T-helper 1 cell treated with Interleukin-12 subunit alpha and Interleukin-12 subunit beta and Interleukin-4 antibody, amounts not matched to agents 30 μg/mL and 1 μg/mL, for 36 hours (primary cell): ENCODE data around the gene MAPK11.

Experiments
- H3K27ac Mint-ChIP-seq: one replicate; pipeline ENCODE4 v1.8.0; 2021; ENCODE audit warnings: mild to moderate bottlenecking, mixed read lengths
- H3K27me3 Mint-ChIP-seq: one replicate; pipeline ENCODE4 v1.8.0; 2021; ENCODE audit warnings: low read depth, mixed read lengths
- H3K36me3 Mint-ChIP-seq: one replicate; pipeline ENCODE4 v1.8.0; 2021; ENCODE audit warnings: low read depth, mixed read lengths
- H3K4me1 Mint-ChIP-seq: one replicate; pipeline ENCODE4 v1.8.0; 2021; ENCODE audit warnings: low read depth, mixed read lengths
- H3K4me3 Mint-ChIP-seq: one replicate; pipeline ENCODE4 v1.8.0; 2021; ENCODE audit warnings: mild to moderate bottlenecking, moderate library complexity, mixed read lengths
- H3K9me3 Mint-ChIP-seq: one replicate; pipeline ENCODE4 v1.8.0; 2021; ENCODE audit warnings: mixed read lengths

MAPK11 gene

DNA sequence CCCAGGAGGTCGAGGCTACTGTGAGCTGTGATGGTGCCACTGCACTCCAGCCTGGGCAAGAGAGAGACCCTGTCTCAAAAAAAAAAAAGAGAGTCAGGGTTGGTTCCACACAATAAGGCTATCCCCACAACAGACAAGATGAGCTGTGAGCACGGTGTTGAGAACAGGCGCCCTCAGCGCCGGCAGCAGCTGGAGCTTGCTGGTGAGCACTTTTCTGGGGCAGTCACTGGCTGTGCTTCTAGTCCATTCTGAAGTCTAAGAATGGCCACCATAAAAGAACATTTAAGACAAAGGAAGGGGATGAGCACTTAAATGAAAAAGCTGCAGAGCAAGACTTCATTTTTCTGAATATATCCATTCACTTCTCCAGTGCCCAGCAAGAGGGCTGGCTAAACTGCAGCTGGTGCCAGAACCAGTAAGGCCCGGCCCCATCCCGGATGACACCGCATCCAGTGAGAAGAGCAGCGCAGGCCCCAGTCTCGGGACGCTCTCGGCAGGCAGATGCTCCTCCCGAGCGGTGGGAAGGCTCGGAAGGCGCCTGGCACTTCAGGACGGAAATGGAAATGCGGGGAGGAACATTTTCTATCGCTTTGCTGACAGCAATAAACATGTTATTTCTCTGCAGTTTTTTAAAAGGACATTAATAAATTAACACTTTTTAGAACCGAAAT lies 37.6 kb downstream of the MAPK11 start:
- H3K4me3 Mint-ChIP-seq: no peak overlapping the region
- H3K4me1 Mint-ChIP-seq: peaks cover 9% of the 10 kb centered on the region
- H3K27me3 Mint-ChIP-seq: no peaks in the 10 kb centered on the region
- no peaks in the 10 kb centered on the region for H3K9me3 Mint-ChIP-seq
- H3K36me3 Mint-ChIP-seq: peaks cover 17% of the 10 kb centered on the region
- H3K27ac Mint-ChIP-seq: no peak overlapping the region

DNA sequence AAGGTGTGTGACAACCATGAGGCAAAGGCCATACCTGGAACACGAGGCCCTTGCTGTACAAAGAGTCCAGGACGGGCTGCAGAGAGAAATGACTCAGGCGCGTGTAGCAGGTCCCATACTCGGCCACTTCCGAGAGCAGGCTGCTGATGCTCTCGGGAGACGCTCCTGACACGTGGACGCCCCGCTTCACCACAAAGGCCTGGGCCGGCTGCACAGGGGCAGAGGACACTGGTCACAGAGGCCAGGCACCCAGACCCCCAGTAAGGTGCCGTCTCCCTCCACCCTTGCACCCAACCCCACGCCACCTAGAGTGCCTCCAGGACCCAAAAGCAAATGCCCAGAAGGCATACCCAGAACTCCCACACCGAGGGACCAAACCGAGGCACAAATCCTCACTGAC lies 40.8 kb downstream of the MAPK11 start:
- H3K4me1 Mint-ChIP-seq: peaks cover 5% of the 10 kb centered on the region
- no peaks in the 10 kb centered on the region for H3K27me3 Mint-ChIP-seq
- H3K27ac Mint-ChIP-seq: no peak overlapping the region
- no peaks in the 10 kb centered on the region for H3K9me3 Mint-ChIP-seq
- peaks cover 9% of the 10 kb centered on the region for H3K36me3 Mint-ChIP-seq
- no peak overlapping the region for H3K4me3 Mint-ChIP-seq

DNA sequence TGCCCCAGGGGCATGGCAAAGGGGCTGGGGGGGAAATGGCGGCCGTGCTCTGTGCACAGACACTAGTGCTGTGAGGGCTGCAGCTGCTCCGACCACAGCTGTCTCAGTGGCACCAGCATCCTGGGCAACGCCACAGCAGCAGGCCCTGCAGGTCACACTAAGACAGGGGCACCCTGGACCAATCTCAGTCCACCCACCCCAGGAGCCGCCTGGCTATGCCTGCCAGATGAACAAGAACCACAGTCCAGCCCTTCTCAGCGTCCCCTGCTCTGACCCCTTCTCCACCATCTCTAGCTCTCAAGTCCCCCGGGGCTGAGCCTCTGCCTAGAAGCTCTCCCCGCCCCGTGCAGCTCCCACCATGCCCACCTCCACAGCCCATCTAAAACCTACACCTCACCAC lies 41.8 kb downstream of the MAPK11 start:
- Mint-ChIP-seq H3K27me3 (no peaks in the 10 kb centered on the region), H3K36me3 (peaks cover 9% of the 10 kb centered on the region), H3K4me3 (no peak overlapping the region), H3K9me3 (no peaks in the 10 kb centered on the region), H3K4me1 (no peaks in the 10 kb centered on the region), H3K27ac (peak overlapping the region; percentile 35)

DNA sequence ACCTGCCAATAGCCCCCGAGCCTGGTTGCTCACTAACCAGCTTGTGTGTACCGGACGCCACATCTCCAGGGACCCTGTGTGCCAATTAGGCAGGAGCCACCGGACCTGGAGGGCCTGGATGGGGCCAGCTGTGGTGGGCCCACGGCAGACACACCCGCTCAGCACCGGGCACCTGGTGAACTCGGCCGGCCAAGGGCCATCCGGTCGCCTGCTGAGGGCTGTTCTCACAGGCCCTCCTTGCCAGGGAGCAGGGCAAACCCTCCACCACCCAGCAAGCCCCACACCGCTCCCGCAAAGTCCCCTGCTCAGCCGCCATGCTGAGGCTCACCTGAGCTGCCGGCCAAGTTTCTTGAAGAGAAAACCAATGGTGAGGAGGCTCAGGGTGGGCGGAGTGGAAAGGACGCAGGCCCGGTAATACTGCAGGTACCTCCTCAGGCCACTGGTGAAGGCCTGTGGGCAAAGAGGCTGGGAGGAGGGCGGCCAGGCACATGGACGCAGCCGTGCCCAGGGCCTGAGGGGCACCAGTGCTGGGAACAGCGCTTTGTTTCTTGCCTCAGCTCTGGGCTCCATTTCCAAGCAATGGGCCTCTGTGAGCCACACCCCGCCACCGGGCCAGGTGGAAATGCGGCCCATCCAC lies 42.5 kb downstream of the MAPK11 start:
- H3K27me3 Mint-ChIP-seq: no peaks in the 10 kb centered on the region
- H3K4me1 Mint-ChIP-seq: no peaks in the 10 kb centered on the region
- peaks cover 12% of the 10 kb centered on the region for H3K36me3 Mint-ChIP-seq
- H3K4me3 Mint-ChIP-seq: no peak overlapping the region
- no peak overlapping the region for H3K27ac Mint-ChIP-seq
- H3K9me3 Mint-ChIP-seq: no peaks in the 10 kb centered on the region

DNA sequence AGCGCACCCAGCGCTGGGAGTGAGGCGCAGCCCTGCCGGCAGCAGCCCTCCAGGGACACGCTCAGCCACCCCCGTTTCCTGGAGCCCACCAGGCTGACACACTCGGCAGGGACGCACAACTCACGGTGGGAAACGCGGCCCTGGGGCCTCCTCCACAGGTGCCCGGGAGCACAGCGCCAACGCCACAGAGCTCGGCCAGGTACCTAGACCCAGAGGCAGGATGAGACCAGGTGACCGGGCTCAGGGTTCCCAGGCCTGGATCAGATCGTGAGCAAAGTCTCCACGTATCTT lies 43.4 kb downstream of the MAPK11 start:
- Mint-ChIP-seq H3K4me1 (no peaks in the 10 kb centered on the region), H3K9me3 (no peaks in the 10 kb centered on the region), H3K4me3 (no peak overlapping the region), H3K27me3 (no peaks in the 10 kb centered on the region), H3K27ac (no peak overlapping the region), H3K36me3 (peaks cover 12% of the 10 kb centered on the region)

DNA sequence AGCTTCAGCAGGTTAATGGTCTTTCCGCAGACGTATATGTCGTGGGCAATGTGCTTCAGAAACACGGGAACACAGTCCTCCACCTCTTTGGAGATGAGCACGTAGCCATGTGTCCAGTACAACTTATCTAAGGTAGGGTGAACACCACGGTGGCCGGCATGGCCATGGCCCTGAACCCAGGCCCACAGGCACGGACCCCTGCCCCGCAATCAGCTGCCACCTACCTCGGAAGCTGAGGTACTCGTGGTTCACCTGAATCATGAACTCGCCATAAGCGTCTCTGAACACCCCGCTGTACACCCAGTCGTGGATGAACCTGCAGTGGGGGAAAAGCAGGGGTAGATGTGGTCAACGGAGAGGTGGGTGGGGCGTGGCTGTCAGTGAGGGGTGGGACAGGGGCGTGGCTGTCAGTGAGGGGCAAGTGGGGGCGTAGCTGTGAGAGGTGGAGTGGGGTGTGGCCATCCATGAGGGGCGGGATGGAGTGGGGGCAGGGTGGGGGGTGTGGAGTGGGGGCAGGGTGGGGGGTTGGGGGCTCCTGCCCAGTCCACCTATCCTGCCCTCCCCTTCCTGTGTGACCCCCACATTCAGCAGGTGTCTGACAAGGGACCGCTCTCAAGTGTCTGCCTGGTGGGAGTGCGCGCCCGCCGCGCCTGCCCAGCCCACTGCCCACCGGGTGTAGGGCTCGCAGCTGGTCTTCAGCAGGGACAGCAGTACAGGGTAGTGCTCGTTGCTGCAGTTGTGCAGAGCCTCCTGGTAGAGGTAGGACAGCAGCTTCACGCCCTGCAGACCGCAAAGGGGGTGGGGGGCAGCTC lies 43.9 kb downstream of the MAPK11 start:
- Mint-ChIP-seq H3K27ac (no peak overlapping the region), H3K4me1 (no peaks in the 10 kb centered on the region), H3K36me3 (peaks cover 12% of the 10 kb centered on the region), H3K9me3 (no peaks in the 10 kb centered on the region), H3K27me3 (no peaks in the 10 kb centered on the region), H3K4me3 (no peak overlapping the region)

DNA sequence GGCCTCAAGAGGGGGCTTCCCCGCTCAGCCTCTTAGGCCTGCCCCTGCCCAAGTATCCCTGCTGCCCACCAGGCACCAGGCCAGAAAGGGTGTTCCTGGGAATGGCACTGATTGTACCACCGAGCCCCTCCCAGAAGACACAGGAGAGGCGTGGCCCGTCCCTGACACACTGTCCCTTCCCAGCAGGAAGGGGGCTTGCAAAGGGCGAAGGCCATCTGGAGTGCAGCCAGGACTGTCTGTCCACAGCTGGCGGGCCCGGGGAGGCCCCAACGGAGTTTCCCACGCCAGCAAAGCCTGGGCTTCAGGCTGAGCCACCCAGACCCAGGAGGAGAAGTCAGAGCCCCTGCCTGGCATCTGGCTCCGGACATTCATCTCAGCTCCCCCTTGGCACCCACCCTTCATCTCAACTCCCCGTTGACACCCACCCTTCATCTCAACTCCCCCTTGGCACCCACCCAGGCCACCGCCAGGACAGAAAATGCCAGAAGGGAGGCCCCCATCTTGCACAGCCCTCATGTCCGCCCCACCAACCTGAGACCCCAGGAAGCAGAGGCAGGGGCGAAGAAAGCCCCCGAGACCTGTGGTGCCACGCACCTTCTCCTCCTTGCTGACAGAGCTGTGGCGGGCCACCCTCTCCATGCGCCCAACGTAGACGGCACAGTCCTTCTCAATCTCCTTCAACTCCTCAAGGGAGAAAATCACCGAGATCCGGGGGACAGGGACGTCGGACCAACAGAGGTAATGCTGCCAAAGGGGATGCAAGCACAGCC lies 44.8 kb downstream of the MAPK11 start:
- peaks cover 12% of the 10 kb centered on the region for H3K36me3 Mint-ChIP-seq

DNA sequence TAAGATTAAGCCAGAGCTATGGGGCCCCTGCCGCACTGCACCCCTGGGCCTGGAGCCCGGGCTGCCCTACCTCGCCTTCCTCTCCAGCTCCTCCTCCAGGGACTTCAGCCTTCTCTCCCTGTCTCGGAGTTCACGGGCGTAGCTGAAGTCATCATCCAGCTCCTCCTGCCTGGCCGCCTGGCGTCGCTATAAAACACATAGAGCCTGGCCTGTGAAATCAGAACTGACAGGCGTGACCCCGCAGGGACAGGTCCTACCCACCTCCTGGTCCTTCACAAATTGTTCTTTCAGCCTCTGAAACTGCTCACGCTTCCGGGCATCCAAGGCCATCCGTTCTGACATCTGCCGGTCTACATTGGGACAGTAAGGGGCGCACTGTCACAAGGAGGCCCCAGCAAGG lies 46.1 kb downstream of the MAPK11 start:
- no peaks in the 10 kb centered on the region for H3K9me3 Mint-ChIP-seq
- H3K27me3 Mint-ChIP-seq: no peaks in the 10 kb centered on the region
- H3K36me3 Mint-ChIP-seq: peaks cover 8% of the 10 kb centered on the region
- no peaks in the 10 kb centered on the region for H3K4me1 Mint-ChIP-seq
- no peak overlapping the region for H3K27ac Mint-ChIP-seq
- no peak overlapping the region for H3K4me3 Mint-ChIP-seq

More for the DNA sequence above, 44.8 kb downstream of the MAPK11 start:
- H3K4me1 Mint-ChIP-seq: no peaks in the 10 kb centered on the region
- H3K27me3 Mint-ChIP-seq: no peaks in the 10 kb centered on the region
- no peaks in the 10 kb centered on the region for H3K9me3 Mint-ChIP-seq
- no peak overlapping the region for H3K4me3 Mint-ChIP-seq
- no peak overlapping the region for H3K27ac Mint-ChIP-seq

DNA sequence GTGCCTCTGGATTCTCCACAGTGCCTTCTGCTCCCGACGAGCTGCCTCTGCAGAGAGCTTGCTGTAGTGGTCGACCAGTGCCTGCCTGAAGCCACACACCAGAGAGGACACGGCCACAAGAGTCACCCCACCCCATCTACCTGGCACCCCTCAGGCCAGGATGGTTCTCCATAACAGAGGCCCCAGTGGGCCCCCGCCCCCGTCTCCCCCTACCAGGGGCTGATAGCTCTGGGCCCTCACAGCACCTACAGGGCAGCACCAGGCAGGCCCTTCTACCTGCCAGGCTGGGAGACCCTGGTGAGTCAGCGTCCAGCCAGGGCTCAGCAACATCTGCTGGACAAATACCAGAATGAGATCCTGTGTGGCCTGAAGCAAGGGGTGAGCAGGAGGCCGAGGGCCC lies 47.7 kb downstream of the MAPK11 start:
- H3K9me3 Mint-ChIP-seq: no peaks in the 10 kb centered on the region
- H3K36me3 Mint-ChIP-seq: peaks cover 9% of the 10 kb centered on the region
- H3K27ac Mint-ChIP-seq: no peak overlapping the region
- H3K4me1 Mint-ChIP-seq: no peaks in the 10 kb centered on the region
- no peaks in the 10 kb centered on the region for H3K27me3 Mint-ChIP-seq
- no peak overlapping the region for H3K4me3 Mint-ChIP-seq

DNA sequence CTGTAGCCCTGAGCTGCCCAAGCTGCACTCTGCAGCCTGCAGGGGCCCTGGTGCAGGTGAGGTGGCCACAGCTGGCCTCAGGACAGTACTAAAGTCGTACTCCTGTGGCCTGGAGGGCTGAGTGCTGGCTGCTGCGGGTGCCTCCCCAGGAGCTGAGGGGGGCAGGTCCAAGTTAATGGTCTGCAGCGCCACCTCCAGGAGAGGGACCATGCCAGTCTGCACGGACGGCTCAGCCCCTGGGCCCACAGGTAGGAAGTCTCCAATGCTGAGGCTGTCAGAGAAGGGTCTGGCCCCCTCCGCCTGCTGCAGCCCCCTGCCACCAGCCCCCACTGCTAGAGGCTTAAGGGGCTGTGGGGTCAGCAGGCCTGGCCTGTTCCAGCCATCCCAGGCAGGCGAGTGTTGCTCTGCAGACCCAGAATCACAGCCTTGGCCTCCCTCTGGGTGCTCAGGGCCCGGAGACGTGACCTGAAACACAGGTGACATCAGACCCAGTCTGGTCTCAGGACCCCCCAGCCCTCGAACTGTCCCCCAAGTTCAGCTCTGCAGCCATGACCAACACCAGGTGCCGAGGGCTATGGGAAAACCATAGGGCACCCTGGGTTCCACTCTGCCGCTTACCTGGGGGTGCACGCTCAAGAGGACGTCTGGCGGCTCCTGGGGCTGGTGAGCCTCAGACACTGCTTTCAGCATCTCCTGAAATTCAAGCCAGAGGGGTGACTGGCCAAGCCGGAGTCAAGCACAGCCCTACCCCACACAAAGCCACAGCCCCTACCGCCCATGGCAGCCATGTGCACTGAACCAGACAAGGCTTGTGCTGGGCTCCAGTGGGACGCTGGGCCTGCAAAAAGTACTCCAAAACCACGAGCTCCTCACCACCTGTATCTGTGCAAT lies 48.5 kb downstream of the MAPK11 start:
- H3K9me3 Mint-ChIP-seq: no peaks in the 10 kb centered on the region
- H3K27me3 Mint-ChIP-seq: no peaks in the 10 kb centered on the region
- H3K27ac Mint-ChIP-seq: no peak overlapping the region
- H3K4me1 Mint-ChIP-seq: no peaks in the 10 kb centered on the region
- H3K36me3 Mint-ChIP-seq: peaks cover 12% of the 10 kb centered on the region
- H3K4me3 Mint-ChIP-seq: no peak overlapping the region

DNA sequence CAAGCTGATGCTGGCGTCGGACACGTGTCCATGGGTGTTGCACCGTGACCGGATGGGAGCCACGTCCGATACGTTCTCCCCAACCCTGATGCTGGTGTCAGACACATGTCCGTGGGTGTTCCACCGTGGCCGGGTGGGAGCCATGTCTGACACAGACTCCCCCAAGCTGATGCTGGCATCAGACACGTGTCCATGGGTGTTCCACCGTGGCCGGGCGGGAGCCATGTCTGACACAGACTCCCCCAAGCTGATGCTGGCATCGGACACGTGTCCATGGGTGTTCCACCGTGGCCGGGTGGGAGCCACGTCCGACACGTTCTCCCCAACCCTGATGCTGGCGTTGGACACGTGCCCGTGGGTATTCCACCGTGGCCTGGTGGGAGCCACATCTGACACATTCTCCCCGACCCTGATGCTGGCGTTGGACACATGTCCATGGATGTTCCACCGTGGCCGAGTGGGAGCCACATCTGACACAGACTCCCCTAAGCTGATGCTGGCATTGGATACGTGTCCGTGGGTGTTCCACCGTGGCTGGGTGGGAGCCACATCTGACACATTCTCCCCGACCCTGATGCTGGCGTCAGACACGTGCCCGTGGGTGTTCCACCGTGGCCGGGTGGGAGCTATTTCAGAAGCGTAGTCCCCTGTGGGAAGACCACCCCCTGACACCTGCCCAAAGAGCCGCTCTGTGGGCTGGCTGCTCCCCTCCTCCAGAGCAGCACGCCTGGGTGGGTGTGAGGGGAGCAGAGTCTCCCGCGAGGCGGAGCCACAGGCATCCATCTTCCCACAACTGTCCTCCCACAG lies 49.4 kb downstream of the MAPK11 start:
- no peak overlapping the region for H3K27ac Mint-ChIP-seq
- H3K36me3 Mint-ChIP-seq: peaks cover 12% of the 10 kb centered on the region
- H3K9me3 Mint-ChIP-seq: no peaks in the 10 kb centered on the region
- no peaks in the 10 kb centered on the region for H3K27me3 Mint-ChIP-seq
- no peaks in the 10 kb centered on the region for H3K4me1 Mint-ChIP-seq
- no peak overlapping the region for H3K4me3 Mint-ChIP-seq

DNA sequence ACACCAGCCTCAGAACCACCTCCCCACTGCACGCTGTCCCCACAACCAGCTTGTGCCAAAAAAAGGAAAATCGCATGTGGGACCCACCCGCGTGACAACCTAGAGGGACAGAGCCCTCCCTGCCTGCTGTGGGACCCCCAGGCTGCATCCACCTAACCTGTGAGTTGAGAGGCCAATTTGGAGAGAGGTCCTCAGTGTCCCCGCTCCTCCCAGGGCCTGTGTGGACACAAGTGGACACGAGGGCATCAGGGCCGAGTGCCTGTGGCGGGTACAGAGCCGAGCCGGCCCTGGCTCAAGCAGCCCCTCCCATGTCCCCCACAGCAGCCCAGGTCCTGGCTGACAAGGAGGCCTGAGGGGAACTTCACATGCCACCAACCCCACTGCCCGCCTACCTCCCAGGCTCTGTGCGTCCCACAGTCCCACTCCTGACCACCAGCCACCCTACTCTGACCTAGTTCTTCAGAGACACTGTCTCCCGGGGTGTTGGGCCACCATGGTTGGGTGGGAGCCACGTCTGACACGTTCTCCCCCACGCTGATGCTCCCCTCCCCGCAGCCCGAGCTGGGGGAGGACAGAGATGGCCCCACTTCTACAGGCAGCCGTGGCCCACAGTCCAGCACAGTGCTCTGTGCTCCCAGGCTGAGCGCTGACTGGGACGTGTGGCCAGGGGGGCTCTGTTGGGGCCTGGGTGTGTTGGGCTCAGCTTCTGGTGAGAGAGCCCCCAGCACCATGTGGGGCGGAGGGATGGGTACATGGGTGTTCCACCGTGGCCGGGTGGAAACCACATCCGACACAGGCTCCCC lies 50.2 kb downstream of the MAPK11 start:
- H3K4me1 Mint-ChIP-seq: peaks cover under 1% of the 10 kb centered on the region
- H3K27me3 Mint-ChIP-seq: no peaks in the 10 kb centered on the region
- peaks cover 15% of the 10 kb centered on the region for H3K36me3 Mint-ChIP-seq
- H3K9me3 Mint-ChIP-seq: no peaks in the 10 kb centered on the region
- no peak overlapping the region for H3K27ac Mint-ChIP-seq
- no peak overlapping the region for H3K4me3 Mint-ChIP-seq
